ENCODE data around the gene PCMTD2. TPM values are rescaled to one million over a fixed set of nuclear protein-coding genes. Genes with fewer than 3 reads are reported as not detected.

The PCMTD2 gene
- total RNA-seq (100 to 1,000 TPM; 229 to 231 TPM), polyA plus RNA-seq (10 to 100 TPM; 63.1 to 80.2 (median 74.4) TPM), total RNA-seq (43.2 to 230 (median 113) reads per million in 6 experiments)

DNA sequence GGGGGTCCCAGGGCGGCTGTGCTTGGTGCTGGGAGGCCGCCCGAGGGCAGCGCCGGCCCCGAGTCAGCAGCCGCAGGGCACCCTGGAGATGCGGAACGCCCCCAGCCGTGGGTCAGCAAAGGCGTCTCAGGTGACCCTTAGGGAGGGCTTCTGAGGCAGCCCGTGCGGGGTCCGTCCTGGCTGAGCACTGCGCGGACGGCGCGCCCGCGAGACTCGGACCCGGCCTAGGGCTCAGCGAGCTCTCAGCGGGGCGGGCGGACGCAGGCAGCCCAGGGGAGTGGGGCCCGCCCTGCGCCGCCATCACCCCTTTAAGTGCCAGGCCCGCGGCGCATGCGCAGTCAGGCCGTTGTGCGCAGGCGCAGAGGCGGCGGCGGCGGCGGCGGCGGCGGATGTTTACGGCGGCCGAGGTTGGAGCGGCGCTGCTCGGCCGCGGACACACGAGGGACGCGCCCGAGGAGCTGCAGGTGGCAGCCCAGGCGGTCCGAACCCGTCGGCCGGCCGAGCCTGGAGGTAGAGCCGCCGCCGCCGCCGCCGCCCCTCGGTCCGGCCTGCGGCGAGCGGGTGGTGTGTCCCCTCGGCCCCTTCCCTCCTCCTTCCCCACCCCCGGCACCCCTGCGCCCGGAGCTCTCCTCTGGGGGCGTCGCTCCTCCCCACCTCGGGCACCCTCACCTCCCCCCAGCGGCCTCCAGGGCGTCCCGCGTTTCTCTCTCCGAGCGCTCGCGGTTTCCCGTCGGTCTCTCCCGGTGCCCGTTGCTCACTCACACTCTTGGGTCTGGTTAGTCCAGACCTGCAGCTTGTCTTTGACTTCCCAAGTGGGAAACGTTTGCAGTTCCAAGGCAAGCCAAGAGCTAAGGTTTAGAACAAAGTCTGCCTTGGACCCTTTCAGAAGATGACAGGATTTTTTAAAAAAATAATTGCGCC is at the start of gene PCMTD2:
PCMTD2 (plus strand) TSS at position 388 of the 921 bp plus-strand sequence. CDS start 4,218 bp downstream, outside the sequence.
- POLR2A ChIA-PET: interaction anchor here (0.6 to 1.9 kb wide), 16 partner anchors 8 to 735 kb away, joined by 3 to 10 read pairs (median 4); partner anchors contain the start of genes LKAAEAR1, OPRL1, PPDPF and RGS19
- no peaks in the 10 kb centered on the region for H3K9me3 Mint-ChIP-seq
- peaks cover 30 to 59% (median 57%) of the 10 kb centered on the region in 4 donors for H3K4me1 Mint-ChIP-seq

DNA sequence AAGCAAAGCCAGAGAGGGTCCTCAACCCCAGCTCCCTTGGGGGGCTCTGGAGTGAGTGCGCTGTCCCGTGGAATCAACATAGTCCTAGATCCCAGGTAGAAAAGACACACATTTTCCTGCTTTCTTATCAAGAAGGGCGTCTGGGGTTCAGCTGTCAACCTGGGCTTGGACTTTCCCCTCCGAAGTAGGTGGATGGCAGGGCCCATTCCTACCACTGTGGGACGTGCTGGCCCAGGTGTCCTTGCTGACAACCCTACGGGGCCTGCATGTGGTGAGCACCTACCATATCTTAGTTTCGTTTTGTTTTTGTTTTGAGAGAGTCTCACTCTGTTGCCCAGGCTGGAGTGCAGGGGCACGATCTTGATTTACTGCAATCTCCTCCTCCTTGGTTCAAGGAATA is 48.9 kb upstream of the PCMTD2 start:
- H3K36me3 Mint-ChIP-seq: no peaks in the 10 kb centered on the region
- H3K27ac Mint-ChIP-seq: no peak overlapping the region
- no peak for ATAC-seq
- H3K9me3 Mint-ChIP-seq: no peaks in the 10 kb centered on the region
- H3K4me1 Mint-ChIP-seq: no peaks in the 10 kb centered on the region
- no peak for DNase-seq
- POLR2A ChIA-PET: no interaction called here
- peaks cover 0 to 5% (median 0%) of the 10 kb centered on the region in 5 donors for H3K27me3 Mint-ChIP-seq
- no peak overlapping the region for H3K4me3 Mint-ChIP-seq

More for the DNA sequence above, at the start of gene PCMTD2:
- H3K36me3 Mint-ChIP-seq: peaks cover 0 to 15% (median 3%) of the 10 kb centered on the region in 3 donors
- peak; percentile 76 to 89 (median 86) for DNase-seq
- peak within 1 kb of the TSS; percentile 90 to 98 (median 96) for H3K27ac Mint-ChIP-seq
- peak; percentile 87 to 88 for ATAC-seq
- H3K27me3 Mint-ChIP-seq: peaks cover 0 to 12% (median 2%) of the 10 kb centered on the region in 5 donors
- H3K4me3 Mint-ChIP-seq: peak within 1 kb of the TSS; percentile 91 to 98 (median 94)

DNA sequence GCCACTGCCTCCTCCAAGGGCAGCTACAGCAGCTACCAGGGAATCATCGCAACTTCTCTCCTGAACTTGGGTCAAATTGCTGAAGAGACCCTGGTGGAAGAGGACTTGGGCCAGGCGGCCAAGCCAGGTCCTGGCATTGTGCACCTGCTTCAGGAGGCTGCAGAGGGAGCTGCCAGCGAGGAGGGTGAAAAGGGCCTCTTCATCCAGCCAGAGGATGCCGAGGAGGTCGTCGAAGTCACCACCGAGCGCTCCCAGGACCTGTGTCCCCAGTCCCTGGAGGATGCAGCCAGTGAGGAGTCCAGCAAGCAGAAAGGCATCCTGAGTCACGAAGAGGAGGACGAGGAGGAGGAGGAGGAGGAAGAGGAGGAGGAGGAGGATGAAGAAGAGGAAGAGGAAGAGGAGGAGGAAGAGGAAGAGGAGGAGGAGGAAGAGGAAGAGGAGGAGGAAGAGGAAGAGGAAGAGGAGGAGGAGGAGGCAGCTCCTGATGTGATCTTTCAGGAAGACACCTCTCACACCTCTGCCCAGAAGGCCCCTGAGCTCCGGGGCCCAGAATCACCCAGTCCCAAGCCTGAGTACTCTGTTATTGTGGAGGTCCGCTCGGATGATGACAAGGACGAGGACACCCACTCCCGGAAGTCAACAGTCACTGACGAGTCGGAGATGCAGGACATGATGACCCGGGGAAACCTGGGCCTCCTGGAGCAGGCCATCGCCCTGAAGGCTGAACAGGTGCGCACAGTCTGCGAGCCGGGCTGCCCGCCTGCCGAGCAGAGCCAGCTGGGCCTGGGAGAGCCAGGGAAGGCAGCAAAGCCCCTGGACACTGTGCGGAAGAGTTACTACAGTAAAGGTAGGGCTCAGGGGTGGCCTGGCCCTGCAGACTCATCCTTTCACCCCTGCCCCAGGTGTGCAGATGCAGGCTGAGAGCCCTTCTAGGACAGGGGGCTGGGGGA is 47.6 kb upstream of the PCMTD2 start:
- POLR2A ChIA-PET: no interaction called here
- Mint-ChIP-seq H3K27me3 (peaks cover 0 to 5% (median 0%) of the 10 kb centered on the region in 5 donors), H3K36me3 (no peaks in the 10 kb centered on the region), H3K27ac (peak overlapping the region in 1 of 10 donors; percentile 67), H3K9me3 (no peaks in the 10 kb centered on the region), H3K4me1 (no peaks in the 10 kb centered on the region), H3K4me3 (no peak overlapping the region)
- ATAC-seq (no peak), DNase-seq (no peak)

DNA sequence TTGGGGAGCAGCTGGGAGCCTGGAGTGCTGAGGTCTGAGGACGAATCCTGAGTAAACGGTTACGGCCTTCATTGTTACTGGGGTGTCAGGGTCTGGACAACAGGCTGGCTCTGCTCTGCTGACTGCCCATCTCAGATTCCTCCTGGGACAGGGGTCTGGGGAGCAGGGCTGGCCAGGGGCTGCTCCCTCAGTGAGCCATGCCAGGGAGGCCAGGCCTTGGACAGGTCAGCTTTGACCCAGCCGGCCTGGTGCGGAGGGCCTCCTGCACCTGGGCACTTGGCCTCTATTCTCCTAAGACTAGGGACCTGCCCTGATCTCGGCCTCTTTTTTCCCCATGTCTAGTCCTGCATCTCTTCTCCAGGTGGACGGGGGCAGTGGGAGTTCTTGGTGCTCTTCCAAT is 46.4 kb upstream of the PCMTD2 start:
- H3K27ac Mint-ChIP-seq: no peak overlapping the region
- no peak overlapping the region for H3K4me3 Mint-ChIP-seq
- DNase-seq (no peak), ATAC-seq (no peak)
- POLR2A ChIA-PET: no interaction called here
- peaks cover 0 to 5% (median 0%) of the 10 kb centered on the region in 5 donors for H3K27me3 Mint-ChIP-seq
- H3K4me1 Mint-ChIP-seq: no peaks in the 10 kb centered on the region
- no peaks in the 10 kb centered on the region for H3K9me3 Mint-ChIP-seq
- no peaks in the 10 kb centered on the region for H3K36me3 Mint-ChIP-seq

DNA sequence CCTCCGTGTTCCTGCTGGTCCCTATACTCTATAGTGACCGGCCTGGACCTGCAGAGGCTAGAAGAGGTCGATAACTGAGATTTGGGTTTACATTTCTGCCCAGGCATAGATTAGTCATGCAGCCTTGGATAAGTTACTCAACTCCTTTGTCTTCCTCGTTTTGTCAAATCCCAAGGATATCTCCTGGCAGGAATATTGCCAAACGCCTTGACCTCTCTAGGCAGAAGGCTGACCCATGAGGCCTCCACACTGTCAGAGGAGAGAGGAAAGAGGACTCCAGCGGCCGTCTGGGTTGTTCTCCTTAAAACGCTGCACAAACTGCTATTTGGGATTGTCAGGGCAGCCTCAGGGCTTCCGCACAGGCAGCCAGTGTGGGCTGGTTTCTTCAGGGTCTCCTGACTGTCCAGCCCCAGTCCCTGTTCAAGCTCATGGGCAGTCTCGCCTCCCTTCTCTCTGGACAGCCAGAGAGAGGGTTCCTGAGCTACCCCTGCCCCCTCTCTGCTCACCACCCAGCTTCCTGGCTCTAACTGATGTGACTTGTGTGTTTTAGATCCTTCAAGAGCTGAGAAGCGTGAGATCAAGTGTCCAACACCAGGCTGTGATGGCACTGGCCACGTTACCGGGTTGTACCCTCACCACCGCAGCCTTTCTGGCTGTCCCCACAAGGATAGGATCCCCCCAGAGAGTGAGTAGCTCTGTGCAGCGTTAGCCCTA is 44.7 kb upstream of the PCMTD2 start:
- H3K27ac Mint-ChIP-seq: peak overlapping the region in 1 of 10 donors; percentile 58
- no peak for DNase-seq
- peak overlapping the region in 1 of 10 donors; percentile 62 for H3K4me3 Mint-ChIP-seq
- peaks cover 8 to 12% (median 9%) of the 10 kb centered on the region in 4 donors for H3K4me1 Mint-ChIP-seq
- H3K27me3 Mint-ChIP-seq: peaks cover 0 to 3% (median 0%) of the 10 kb centered on the region in 5 donors
- POLR2A ChIA-PET: no interaction called here
- no peaks in the 10 kb centered on the region for H3K9me3 Mint-ChIP-seq
- ATAC-seq: no peak
- no peaks in the 10 kb centered on the region for H3K36me3 Mint-ChIP-seq

DNA sequence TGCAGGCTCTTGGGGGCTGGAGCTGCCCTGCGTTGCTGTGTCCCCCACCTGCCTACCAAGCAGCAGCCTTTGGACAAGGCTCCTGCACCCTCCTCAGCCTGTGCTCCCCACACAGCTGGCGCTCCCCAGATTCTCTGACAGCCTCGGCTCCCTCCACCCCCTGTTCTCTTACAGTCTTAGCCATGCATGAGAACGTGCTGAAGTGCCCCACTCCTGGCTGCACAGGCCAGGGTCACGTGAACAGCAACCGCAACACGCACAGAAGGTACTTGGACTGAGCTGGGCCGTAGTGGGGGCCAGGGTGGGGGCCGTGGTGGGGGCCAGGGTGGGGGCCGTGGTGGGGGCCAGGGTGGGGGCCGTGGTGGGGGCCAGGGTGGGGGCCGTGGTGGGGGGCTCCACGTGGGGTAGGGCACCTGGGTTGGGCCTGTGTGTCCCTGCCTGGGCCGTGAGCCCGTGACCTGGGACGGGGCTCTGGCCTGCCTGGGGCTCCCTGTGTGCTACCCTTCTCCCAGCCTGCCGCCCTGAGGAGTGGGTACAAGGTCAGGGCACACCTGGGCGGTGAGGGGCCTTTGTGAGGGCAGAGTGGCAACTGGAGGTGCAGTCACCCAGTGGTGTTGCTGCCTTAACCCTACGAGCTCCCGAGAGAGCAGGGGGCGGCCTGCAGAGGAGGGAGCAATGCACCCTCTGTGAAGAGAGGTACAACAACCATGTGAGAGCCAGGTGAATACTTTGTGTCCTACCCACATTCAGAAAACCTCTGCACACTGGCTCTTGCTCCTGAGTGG is 43.5 kb upstream of the PCMTD2 start:
- Mint-ChIP-seq H3K27me3 (no peaks in the 10 kb centered on the region), H3K27ac (peak overlapping the region in 1 of 10 donors; percentile 58), H3K36me3 (no peaks in the 10 kb centered on the region), H3K4me1 (peaks cover 8 to 19% (median 11%) of the 10 kb centered on the region in 4 donors), H3K4me3 (no peak overlapping the region), H3K9me3 (no peaks in the 10 kb centered on the region)
- POLR2A ChIA-PET: no interaction called here
- DNase-seq (no peak), ATAC-seq (no peak)

DNA sequence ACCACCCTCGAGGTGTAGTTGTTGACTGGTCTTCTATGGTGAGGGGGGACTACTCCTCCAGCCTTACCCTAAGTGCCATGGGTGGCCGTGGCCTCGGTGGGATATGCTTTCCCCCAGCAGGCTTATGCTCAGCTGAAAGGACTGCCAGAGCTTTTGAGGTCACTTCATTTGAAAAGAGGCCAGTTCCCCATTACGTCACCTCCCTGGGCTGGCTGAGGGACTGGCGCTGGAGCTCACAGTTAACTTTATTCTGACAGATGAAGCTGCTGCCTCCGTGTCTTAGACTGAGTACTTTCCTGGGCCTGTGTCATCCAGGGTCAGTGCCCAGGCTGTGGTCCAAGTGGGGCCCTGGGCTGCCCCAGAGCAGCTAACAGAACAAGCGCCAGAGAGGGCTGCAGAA is 42.8 kb upstream of the PCMTD2 start:
- H3K9me3 Mint-ChIP-seq: no peaks in the 10 kb centered on the region
- no peaks in the 10 kb centered on the region for H3K27me3 Mint-ChIP-seq
- no peak overlapping the region for H3K4me3 Mint-ChIP-seq
- H3K36me3 Mint-ChIP-seq: no peaks in the 10 kb centered on the region
- POLR2A ChIA-PET: no interaction called here
- no peak for DNase-seq
- H3K4me1 Mint-ChIP-seq: peaks cover 8 to 19% (median 11%) of the 10 kb centered on the region in 4 donors
- no peak for ATAC-seq
- H3K27ac Mint-ChIP-seq: no peak overlapping the region

DNA sequence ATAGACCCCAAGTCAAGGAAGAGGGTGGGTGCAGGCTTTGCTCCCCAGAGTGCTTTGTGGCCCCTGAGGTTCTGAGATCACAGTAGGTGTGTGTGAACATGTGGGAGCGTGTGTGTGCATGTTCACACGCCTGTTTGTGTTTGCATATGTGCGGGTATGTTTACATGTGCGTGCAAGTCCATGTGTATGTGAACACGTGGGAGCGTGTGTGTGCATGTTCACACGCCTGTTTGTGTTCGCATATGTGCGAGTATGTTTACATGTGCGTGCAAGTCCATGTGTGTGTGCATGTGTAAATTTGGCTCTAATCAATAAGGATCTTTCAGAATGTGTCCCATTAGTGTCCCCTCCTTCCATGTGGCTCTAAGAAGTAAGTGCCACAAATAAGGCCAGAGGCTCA is 41.4 kb upstream of the PCMTD2 start:
- H3K27ac Mint-ChIP-seq: no peak overlapping the region

DNA sequence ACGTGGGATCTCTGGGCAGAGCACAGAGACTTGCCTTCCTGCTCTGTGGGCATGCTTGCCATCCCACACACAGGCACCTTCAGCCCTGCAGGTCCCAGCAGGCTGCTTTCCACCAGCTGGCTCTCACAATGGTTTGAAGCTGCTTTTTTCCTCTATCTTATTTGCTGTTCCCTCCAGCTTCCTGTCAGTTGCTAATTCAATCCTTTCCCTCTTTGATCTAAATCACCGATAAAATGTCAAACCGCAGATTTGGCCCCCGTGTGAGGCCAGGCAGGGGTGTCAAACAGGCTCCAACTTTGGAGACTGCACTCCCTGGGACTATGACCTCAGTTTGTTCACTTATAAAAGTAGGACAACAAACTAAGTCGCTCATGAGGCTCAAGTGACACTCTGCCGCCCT is 40.6 kb upstream of the PCMTD2 start:
- DNase-seq (no peak), ATAC-seq (no peak)
- H3K4me3 Mint-ChIP-seq: peak overlapping the region in 1 of 10 donors; percentile 55
- H3K4me1 Mint-ChIP-seq: peaks cover 10 to 20% (median 13%) of the 10 kb centered on the region in 4 donors
- H3K36me3 Mint-ChIP-seq: no peaks in the 10 kb centered on the region
- H3K27me3 Mint-ChIP-seq: no peaks in the 10 kb centered on the region
- H3K9me3 Mint-ChIP-seq: no peaks in the 10 kb centered on the region
- POLR2A ChIA-PET: no interaction called here
- H3K27ac Mint-ChIP-seq: peak overlapping the region in 2 of 10 donors; percentile 38 to 73

More for the DNA sequence above, 41.4 kb upstream of the PCMTD2 start:
- Mint-ChIP-seq H3K27me3 (no peaks in the 10 kb centered on the region), H3K4me3 (no peak overlapping the region), H3K36me3 (no peaks in the 10 kb centered on the region), H3K9me3 (no peaks in the 10 kb centered on the region), H3K4me1 (peaks cover 10 to 19% (median 11%) of the 10 kb centered on the region in 4 donors)
- DNase-seq (no peak), ATAC-seq (no peak)
- POLR2A ChIA-PET: no interaction called here

DNA sequence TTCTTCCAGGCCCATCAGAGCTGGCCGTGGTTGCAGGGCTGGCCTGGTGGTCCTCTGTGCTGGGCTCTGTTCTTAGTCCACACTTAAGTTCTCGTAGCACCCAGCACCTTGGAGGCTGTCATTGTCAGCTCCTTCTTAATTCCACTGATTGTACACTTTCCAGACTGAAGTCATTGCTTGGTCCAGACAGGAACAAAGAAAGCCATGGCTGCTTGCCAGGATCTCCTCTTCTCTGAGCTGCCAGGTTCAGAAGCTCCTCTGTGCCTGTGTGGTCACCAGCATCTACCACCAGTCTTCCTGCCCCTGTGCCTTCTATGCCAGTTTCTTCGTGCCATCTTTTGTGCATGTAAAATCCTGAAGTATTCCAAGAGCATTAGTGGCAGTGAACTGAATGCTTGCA is 39.5 kb upstream of the PCMTD2 start:
- no peak overlapping the region for H3K4me3 Mint-ChIP-seq
- ATAC-seq: no peak
- peaks cover 10 to 20% (median 13%) of the 10 kb centered on the region in 4 donors for H3K4me1 Mint-ChIP-seq
- POLR2A ChIA-PET: no interaction called here
- no peak for DNase-seq
- H3K9me3 Mint-ChIP-seq: no peaks in the 10 kb centered on the region
- H3K36me3 Mint-ChIP-seq: no peaks in the 10 kb centered on the region
- H3K27ac Mint-ChIP-seq: peak overlapping the region in 1 of 10 donors; percentile 74
- no peaks in the 10 kb centered on the region for H3K27me3 Mint-ChIP-seq

DNA sequence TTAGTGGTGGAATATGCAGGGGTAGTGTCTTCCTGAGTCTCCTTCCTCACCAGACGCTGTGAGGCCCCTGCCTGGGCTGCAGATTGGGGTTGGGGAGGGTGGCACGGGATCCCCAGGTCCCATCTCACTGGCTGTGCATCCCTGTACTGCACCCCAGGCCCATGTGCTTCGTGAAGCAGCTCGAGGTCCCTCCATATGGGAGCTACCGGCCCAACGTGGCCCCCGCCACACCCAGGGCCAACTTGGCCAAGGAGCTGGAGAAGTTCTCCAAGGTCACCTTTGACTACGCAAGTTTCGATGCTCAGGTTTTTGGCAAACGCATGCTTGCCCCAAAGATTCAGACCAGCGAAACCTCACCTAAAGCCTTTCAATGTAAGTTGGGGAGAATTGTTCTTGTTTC is 38.6 kb upstream of the PCMTD2 start:
- Mint-ChIP-seq H3K4me1 (peaks cover 10 to 20% (median 13%) of the 10 kb centered on the region in 4 donors), H3K9me3 (no peaks in the 10 kb centered on the region), H3K27me3 (no peaks in the 10 kb centered on the region), H3K27ac (peak overlapping the region in 1 of 10 donors; percentile 74), H3K36me3 (no peaks in the 10 kb centered on the region), H3K4me3 (no peak overlapping the region)
- no peak for DNase-seq
- POLR2A ChIA-PET: no interaction called here
- ATAC-seq: no peak

Measured in naive thymus-derived CD8-positive, alpha-beta T cell (primary cell).